Measurements from ENCODE around the gene RFTN1.

The RFTN1 gene

DNA sequence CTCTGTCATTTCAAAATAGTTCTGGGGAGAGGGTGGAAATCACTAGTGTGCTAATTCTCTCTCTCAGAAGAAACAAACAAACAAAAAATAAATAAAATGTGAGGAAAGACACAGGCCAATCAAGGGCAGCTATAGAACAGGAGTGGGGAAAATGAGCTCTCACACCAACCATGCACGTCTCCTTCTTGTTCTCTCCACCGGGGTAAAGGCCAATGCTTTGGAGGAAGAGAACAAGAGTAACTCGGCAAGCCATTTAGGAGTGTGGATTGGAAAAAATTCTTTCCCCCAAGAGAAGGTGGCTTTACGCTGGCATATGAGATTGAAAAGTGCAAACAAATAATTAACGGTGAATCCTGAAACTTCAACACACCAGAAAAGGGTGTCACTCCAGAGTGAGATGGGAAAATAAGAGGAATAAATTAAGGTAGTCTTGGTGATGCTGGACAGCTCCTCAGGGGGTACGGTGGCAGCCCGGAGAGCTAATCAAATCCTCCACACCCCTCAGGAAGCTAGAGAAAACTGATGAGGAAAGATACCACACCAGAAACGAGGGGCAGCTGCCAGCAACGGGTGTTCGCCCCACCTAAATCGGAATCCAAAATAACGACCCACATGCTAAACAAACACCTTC lies 88.0 kb downstream of the RFTN1 start:
- H3K4me3 ChIP-seq (ENCODE audit: low read depth, low read length), result no peak overlapping the region
- TF ChIP-seq, protein P1, sequence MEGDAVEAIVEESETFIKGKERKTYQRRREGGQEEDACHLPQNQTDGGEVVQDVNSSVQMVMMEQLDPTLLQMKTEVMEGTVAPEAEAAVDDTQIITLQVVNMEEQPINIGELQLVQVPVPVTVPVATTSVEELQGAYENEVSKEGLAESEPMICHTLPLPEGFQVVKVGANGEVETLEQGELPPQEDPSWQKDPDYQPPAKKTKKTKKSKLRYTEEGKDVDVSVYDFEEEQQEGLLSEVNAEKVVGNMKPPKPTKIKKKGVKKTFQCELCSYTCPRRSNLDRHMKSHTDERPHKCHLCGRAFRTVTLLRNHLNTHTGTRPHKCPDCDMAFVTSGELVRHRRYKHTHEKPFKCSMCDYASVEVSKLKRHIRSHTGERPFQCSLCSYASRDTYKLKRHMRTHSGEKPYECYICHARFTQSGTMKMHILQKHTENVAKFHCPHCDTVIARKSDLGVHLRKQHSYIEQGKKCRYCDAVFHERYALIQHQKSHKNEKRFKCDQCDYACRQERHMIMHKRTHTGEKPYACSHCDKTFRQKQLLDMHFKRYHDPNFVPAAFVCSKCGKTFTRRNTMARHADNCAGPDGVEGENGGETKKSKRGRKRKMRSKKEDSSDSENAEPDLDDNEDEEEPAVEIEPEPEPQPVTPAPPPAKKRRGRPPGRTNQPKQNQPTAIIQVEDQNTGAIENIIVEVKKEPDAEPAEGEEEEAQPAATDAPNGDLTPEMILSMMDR (IDR thresholded peaks at IDR 0.05; ENCODE audit: low read depth, low read length), result no peak

DNA sequence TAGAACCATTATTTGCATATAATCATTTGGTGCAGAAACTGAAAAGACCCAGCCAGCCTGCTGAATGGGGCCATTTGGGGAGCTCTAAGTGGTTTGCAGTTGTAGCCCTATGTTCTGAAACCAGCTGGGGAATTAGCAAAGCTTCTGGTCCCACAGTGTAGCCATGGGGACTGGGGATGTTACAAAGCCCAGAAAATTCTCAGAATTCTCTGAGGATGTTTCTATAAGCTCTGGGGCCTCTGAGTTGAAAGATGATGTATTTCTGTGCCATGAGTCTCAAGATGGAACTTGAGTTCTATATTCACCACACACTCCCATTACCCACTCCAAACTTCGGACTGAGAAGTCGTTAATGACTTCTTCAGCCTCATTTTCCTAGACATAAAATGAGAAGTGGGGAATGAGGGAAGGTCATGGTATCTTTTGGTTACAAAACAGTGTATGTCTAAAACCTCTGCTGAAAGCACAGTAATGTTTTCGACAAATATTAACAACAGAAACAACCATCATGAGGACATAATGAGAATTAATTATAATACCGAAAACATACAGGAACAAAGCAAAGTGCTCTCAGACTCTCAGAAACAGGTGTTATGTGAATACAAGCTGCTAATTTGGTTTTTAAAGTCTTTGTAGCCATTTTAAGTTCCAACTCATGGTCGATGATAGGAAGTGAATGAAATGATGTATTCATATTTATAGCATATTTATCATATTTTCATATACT lies 89.4 kb downstream of the RFTN1 start:
- H3K4me3 ChIP-seq (ENCODE audit: low read depth, low read length), result no peak overlapping the region
- TF ChIP-seq, protein P1 (IDR thresholded peaks at IDR 0.05; ENCODE audit: low read depth, low read length), result no peak

DNA sequence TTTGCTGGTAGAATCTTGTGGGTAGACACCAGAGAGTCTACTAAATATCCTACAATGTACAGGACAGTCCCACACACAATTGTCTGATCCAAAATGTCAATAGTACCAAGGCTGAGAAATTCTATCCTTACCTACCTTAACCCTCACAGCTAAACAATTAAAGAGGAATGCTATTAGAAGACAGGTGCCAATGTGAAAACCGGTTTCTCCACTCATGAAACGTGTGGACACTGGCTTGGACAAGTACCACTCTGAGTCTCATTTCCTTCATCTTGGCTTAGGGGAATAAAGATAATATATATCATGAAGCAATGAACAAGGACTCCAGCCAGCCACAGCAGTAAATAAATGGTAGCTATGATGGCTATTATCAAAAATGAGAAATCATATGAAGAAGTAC lies 90.2 kb downstream of the RFTN1 start:
- TF ChIP-seq, protein P1 (IDR thresholded peaks at IDR 0.05; ENCODE audit: low read depth, low read length), result no peak
- no peak overlapping the region for H3K4me3 ChIP-seq (ENCODE audit: low read depth, low read length)

DNA sequence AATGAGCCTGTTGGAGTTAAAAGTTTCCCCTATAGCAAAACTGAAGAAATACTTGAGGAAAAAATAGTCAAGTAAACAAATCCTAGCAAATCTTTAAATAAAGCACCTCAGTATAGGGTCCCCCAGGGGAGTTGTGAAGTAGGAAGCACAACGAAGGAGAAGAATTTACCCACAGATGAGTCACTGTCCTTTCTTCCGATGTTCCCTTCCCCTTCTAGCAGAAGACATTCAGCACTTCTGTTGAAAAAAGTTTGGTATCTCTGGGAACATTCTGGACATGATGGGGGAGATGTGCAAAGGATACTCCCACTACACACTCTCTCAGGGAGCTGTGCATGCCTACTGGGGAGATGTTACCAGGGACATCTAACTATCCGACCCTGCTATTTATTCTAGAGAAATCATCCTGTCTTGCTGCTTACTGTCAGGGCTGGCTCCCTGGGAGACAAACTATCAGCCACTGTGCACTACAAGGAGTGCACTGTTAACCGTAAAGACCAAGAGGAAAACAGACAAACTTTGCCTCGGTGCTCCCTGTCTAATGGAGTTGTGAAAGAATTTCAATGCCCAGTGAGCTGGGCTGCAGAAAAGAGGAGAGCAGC lies 93.8 kb downstream of the RFTN1 start:
- H3K4me3 ChIP-seq (ENCODE audit: low read depth, low read length), result no peak overlapping the region
- TF ChIP-seq, protein P1 (IDR thresholded peaks at IDR 0.05; ENCODE audit: low read depth, low read length), result no peak

DNA sequence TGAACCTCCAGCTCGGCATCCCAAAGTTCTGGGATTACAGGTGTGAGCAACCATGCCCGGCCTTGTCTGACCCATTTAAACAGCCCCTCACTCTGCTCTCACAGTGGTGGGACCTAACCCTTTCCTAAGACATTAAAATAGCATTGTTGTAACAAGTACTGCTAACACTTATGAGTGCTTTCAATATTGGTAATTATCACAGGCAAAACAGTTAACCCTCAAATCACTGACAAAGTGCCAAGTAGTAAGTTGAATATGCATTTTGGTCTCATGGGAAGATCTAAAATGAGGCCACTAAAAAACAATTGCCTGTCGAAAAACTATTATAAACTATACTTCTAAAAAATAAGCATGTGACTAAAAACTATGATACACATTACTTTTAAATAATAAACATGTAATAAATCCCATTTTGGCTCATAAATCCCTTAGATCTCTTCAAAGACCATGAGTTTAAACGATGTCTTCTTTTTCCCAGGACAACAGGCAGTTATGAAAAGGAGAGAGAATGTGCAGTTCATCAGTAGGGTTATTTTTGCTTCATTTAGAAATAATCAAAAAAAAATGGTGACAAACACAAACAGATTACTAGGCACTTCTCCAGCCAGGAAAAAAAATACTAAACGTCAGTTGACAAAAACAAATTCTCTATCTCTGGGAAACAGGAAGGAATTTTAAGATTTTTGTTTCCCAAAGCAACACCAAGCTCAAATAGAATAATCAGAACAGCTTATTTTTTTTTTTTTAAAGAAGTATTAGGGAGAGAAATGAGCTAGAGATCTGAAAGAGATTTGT lies 95.4 kb downstream of the RFTN1 start:
- no peak overlapping the region for H3K4me3 ChIP-seq (ENCODE audit: low read depth, low read length)
- TF ChIP-seq, protein P1 (IDR thresholded peaks at IDR 0.05; ENCODE audit: low read depth, low read length), result no peak

DNA sequence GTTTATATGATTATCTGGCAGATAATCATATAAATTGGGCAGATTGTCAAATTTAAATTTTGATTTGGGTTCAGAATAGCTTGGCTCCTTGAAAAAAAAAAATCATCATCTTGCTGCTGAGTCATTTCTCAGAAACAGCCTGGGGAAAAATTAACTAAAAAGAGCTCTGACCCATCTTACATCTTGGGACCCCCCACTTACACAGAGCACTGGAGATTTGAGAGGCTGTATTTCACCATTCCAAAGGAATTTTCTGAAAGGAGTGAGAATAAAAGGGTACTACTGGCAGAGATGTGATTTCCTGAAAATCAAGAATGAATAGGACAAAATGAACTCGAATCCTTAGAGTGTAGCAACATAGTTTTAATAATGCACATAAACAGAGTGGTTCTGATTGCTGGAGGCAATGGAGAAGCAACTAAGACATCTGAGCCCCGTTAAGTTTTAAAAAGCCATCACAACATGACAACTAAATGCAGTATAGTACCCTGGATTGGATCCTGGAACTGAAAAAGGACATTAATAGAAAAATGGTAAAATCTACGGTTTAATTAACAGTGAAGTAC lies 97.5 kb downstream of the RFTN1 start:
- TF ChIP-seq, protein P1 (IDR thresholded peaks at IDR 0.05; ENCODE audit: low read depth, low read length), result no peak
- H3K4me3 ChIP-seq (ENCODE audit: low read depth, low read length), result no peak overlapping the region

Data from WI38 (cell line).